ENCODE results near the gene RHOF. TPM values are rescaled to one million over a fixed set of nuclear protein-coding genes. Genes with fewer than 3 reads are reported as not detected.

The RHOF gene
- total RNA-seq, 1 experiment from 2014 or later, result 29.1 TPM

DNA sequence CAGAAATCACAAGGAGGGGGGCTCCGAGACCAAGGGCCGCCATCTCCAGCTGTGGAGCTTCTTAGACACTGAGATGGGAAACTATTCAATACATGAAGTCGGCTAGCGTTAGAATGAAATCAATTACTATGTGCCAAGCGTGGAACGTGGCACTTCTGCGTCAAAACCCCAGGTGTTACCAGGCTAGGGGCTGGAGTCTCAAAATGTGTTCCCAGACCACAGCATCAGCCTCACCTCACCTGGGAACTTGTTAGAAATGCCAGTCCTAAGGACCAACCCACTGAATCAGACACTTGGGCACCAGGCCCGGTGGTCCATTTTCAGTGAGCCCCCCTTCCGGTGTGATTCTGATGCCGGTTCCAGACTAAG is 5.3 kb upstream of the RHOF start:
- Histone ChIP-seq H2BK12ac (ENCODE audit: insufficient read length, low read depth, low read length) (no peak overlapping the region), H3K79me1 (ENCODE audit: insufficient read depth, low read depth, low read length, poor library complexity, severe bottlenecking) (no peaks in the 10 kb centered on the region), H3K56ac (ENCODE audit: insufficient read length, low read depth, low read length) (no peak overlapping the region), H2BK5ac (ENCODE audit: insufficient read length, low read length) (no peak overlapping the region), H4K20me1 (ENCODE audit: control insufficient read depth, insufficient read depth, insufficient read length) (no peaks in the 10 kb centered on the region), H3K4me2 (ENCODE audit: insufficient read depth, insufficient read length, low read length) (peak overlapping the region; percentile 54), H4K8ac (replicated peaks; ENCODE audit: insufficient read length, low read depth, low read length) (no peak overlapping the region), H3K18ac (ENCODE audit: insufficient read length, low read depth, low read length) (no peak overlapping the region), H3K4ac (ENCODE audit: low read depth, low read length) (no peak overlapping the region), H3K14ac (ENCODE audit: insufficient read depth, low read length) (no peak overlapping the region), H3K79me2 (ENCODE audit: insufficient read depth, low read length) (no peaks in the 10 kb centered on the region; the same call in 1 of the 2 replicates), H2AFZ (ENCODE audit: low read length) (no peak overlapping the region), H3K27ac (ENCODE audit: insufficient read length, low read depth, low read length) (no peak overlapping the region), H2BK20ac (ENCODE audit: low read depth, low read length, poor library complexity, severe bottlenecking) (no peak overlapping the region), H3K9ac (ENCODE audit: extremely low read depth, insufficient read length, low read length) (no peak overlapping the region), H3K23ac (ENCODE audit: insufficient read length, low read depth, low read length) (no peak overlapping the region), H3K4me1 (ENCODE audit: insufficient read depth, low read length) (peaks cover 4% of the 10 kb centered on the region; the same call in 1 of the 2 replicates), H3K27me3 (ENCODE audit: insufficient read depth, low read length) (no peaks in the 10 kb centered on the region), H2BK120ac (ENCODE audit: low read depth, low read length, poor library complexity, severe bottlenecking) (no peak overlapping the region), H4K91ac (ENCODE audit: insufficient read length, low read depth, low read length) (no peak overlapping the region), H3T11ph (ENCODE audit: low read length) (no peak overlapping the region), H3K9me3 (ENCODE audit: control insufficient read depth, low read depth, low read length) (no peaks in the 10 kb centered on the region), H4K5ac (ENCODE audit: insufficient read length, low read depth, low read length) (no peak overlapping the region), H2AK5ac (ENCODE audit: insufficient read length, low read length) (no peak overlapping the region), H2BK15ac (ENCODE audit: low read depth, low read length) (no peak overlapping the region), H3K23me2 (ENCODE audit: insufficient read length, low read depth, low read length, poor library complexity, severe bottlenecking) (peaks cover 24% of the 10 kb centered on the region)
- WGBS (ENCODE audit: extremely low coverage, insufficient read length, low lambda C conversion rate), result no CpG with 5 or more reads among the region's 10 CpGs
- peak overlapping the region; percentile 64 to 93 (median 79); a peak in 5 of 7 replicates for H3K27ac Mint-ChIP-seq
- TF ChIP-seq CTCF (conservative IDR thresholded peaks at IDR 0.05), result no peak
- H3K4me1 Mint-ChIP-seq, result peaks cover 47 to 49% of the 10 kb centered on the region in 2 experiments
- peaks cover 17 to 38% (median 31%) of the 10 kb centered on the region in 3 experiments for H3K36me3 Mint-ChIP-seq (ENCODE audit: insufficient read depth in 1 of 3, low read depth in 3 of 3)
- no peaks in the 10 kb centered on the region; the same call in 1 of the 2 replicates for H3K27me3 Mint-ChIP-seq (ENCODE audit: low read depth)
- peak overlapping the region; percentile 75 to 77 for H3K4me3 Mint-ChIP-seq
- H3K9me3 Mint-ChIP-seq, result no peaks in the 10 kb centered on the region; a peak in 1 of 5 replicates
- DNase-seq, result no peak
